HL-60 (cell line): ENCODE data around the gene KLHL33.

Source experiments
- DNase-seq, 2 experiments: peaks; one replicate each; pipeline ENCODE4 v3.0.0-alpha.2; 2010 to 2020; ENCODE audit warnings: low read depth in 1 of 2, low spot score in 1 of 2
- H3K27ac ChIP-seq: fragments of 250-450 bp; sonication (Bioruptor Pico); replicated peaks from 2 replicates; pipeline ENCODE4 v1.5.1; 2020; ENCODE audit warnings: mild to moderate bottlenecking, moderate library complexity
- H3K27me3 ChIP-seq: fragments of 250-450 bp; sonication (Bioruptor Pico); 2 replicates; pipeline ENCODE4 v1.5.1; 2021; ENCODE audit warnings: mild to moderate bottlenecking, moderate library complexity; ENCODE audit not compliant: insufficient read depth, poor library complexity, severe bottlenecking
- H3K4me3 ChIP-seq: replicated peaks from 2 replicates; pipeline ENCODE4 v1.5.1; 2011; ENCODE audit warnings: mild to moderate bottlenecking, control low read depth, low read length; ENCODE audit not compliant: insufficient read depth
- CTCF ChIP-seq: IDR thresholded peaks from one replicate; pipeline ENCODE4 v1.5.1; 2011; ENCODE audit warnings: low read length, control low read depth, inconsistent platforms; ENCODE audit not compliant: insufficient read depth
- GABPA ChIP-seq: IDR thresholded peaks from 2 replicates; pipeline ENCODE4 v1.6.1; 2012; ENCODE audit warnings: low read depth
- POLR2AphosphoS5 ChIP-seq: IDR thresholded peaks from 2 replicates; pipeline ENCODE4 v1.6.1; 2012; ENCODE audit warnings: low read depth
- REST ChIP-seq: IDR thresholded peaks from 2 replicates; pipeline ENCODE4 v1.6.1; 2012; ENCODE audit warnings: low read depth; ENCODE audit not compliant: insufficient replicate concordance
- SPI1 ChIP-seq: IDR thresholded peaks from 2 replicates; pipeline ENCODE4 v1.6.1; 2012; ENCODE audit warnings: low read depth, mild to moderate bottlenecking, borderline replicate concordance

The KLHL33 gene

GRCh38 chr14:20403521-20403920 lies 32.4 kb downstream of the KLHL33 start:
- TF ChIP-seq POLR2AphosphoS5 (no peak), REST (no peak), GABPA (no peak)
- Histone ChIP-seq H3K27me3 (no peaks in the 10 kb centered on the region), H3K4me3 (no peak overlapping the region), H3K27ac (no peak overlapping the region)
- no peak for DNase-seq

GRCh38 chr14:20400965-20401593 lies 34.9 kb downstream of the KLHL33 start:
- Histone ChIP-seq H3K4me3 (no peak overlapping the region), H3K27ac (no peak overlapping the region), H3K27me3 (no peaks in the 10 kb centered on the region)
- TF ChIP-seq GABPA, result no peak
- no peak for TF ChIP-seq SPI1
- no peak for TF ChIP-seq REST
- no peak for TF ChIP-seq POLR2AphosphoS5
- TF ChIP-seq CTCF, result no peak
- no peak for DNase-seq

- DNase-seq, result no peak
- Histone ChIP-seq H3K27me3 (no peaks in the 10 kb centered on the region), H3K4me3 (no peak overlapping the region), H3K27ac (no peak overlapping the region)
- no peak for TF ChIP-seq REST
Measured at GRCh38 chr14:20400589-20400964, 35.4 kb downstream of the KLHL33 start.

GRCh38 chr14:20397511-20397910 lies 38.5 kb downstream of the KLHL33 start:
- Histone ChIP-seq H3K4me3 (no peak overlapping the region), H3K27ac (no peak overlapping the region), H3K27me3 (no peaks in the 10 kb centered on the region)
- no peak for DNase-seq
- no peak for TF ChIP-seq REST
- TF ChIP-seq GABPA, result no peak
- TF ChIP-seq CTCF, result no peak
- TF ChIP-seq POLR2AphosphoS5, result no peak
- TF ChIP-seq SPI1, result no peak
